GM12873 (cell line): ENCODE data around the gene TMEM72.

Source experiments
- TF ChIP-seq, protein P1 (sequence below): IDR thresholded peaks from 2 replicates; pipeline ENCODE4 v1.5.1; 2012; ENCODE audit warnings: low read depth, mild to moderate bottlenecking, moderate library complexity, low read length, control low read depth; ENCODE audit not compliant: insufficient read depth; ENCODE audit errors: missing control alignments

Gene TMEM72

DNA sequence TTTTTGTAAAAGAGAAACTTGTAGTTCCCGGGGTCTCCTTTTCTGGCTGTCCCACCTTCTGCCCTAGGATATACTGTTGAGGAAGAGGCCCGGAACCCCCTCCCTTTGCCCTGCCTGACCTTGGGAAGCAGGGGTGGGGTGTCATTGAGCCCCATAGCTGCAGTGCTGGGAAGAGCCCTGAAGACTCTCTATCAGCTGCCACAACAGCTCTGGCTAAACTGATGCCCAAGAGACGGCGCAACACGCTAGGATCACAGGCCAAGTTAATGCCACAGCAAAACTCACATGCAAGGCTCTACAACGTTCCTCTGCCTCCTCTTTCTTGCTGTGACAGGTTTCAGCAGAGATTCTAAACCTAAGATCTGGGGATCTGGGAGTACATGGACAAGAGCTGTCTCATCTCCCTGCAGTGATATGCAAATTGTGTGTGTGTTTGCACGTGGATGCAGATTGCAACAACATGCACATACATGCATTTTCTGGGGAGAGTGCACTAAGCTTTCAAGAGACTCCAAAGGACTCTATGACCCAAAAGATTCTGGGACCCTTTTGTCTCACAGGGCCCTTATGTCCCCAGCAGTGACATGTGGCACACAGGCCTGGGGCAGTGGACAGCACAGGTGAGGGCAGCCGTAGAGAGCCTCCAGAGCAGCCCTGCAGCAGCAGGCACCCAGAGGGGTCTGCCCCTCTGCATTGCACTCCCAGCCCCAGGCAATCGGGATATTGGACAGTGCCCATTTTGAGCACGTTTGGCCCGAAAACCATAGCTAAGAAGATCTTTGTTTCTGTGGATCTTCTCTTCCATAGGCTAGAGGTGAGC, 51.0 kb downstream of the TMEM72 start:
- TF ChIP-seq, protein P1, sequence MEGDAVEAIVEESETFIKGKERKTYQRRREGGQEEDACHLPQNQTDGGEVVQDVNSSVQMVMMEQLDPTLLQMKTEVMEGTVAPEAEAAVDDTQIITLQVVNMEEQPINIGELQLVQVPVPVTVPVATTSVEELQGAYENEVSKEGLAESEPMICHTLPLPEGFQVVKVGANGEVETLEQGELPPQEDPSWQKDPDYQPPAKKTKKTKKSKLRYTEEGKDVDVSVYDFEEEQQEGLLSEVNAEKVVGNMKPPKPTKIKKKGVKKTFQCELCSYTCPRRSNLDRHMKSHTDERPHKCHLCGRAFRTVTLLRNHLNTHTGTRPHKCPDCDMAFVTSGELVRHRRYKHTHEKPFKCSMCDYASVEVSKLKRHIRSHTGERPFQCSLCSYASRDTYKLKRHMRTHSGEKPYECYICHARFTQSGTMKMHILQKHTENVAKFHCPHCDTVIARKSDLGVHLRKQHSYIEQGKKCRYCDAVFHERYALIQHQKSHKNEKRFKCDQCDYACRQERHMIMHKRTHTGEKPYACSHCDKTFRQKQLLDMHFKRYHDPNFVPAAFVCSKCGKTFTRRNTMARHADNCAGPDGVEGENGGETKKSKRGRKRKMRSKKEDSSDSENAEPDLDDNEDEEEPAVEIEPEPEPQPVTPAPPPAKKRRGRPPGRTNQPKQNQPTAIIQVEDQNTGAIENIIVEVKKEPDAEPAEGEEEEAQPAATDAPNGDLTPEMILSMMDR, result no peak

DNA sequence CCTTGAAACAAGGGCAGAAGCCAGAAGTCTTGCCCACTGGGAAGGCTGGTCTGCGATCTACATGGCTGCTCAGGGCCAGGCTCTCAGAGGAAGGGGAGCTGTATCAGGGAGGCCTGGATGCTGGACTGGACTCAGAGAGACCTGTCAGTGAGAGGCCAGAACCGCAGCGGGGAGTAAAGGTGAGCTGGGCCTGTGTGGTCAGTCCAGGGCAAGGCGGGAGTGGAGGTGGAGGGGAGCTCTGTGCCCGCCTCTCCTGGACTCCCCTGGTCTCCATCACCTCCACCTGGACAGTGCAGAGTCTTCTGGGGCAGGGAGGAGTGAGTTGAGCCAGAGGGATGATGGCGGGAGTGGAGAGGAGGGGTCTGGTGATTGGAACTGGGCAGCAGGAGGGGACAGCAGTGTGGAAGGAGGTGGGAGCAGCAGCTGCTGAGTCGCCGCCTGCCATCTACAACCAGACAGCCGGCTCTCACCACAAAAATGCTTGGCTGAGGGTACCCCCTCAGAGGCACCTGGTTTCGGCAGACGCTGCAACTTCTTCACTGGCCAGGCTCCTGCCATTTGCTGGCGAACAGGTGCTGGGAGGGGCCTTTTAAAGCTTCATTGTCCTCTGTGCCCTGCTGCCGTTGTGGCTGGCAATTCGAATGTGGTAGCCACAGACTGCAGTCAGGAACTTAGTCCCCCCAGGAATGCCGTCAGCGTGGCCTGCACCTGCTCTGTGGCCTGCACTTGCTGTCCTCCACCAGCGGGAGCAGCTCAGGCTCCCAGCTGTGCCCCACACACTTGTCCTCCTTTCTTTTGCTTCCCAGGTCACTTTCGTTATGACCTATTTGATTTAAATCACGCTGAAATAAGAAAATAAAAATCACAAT, 52.0 kb downstream of the TMEM72 start:
- TF ChIP-seq, protein P1, result peak; percentile 59

DNA sequence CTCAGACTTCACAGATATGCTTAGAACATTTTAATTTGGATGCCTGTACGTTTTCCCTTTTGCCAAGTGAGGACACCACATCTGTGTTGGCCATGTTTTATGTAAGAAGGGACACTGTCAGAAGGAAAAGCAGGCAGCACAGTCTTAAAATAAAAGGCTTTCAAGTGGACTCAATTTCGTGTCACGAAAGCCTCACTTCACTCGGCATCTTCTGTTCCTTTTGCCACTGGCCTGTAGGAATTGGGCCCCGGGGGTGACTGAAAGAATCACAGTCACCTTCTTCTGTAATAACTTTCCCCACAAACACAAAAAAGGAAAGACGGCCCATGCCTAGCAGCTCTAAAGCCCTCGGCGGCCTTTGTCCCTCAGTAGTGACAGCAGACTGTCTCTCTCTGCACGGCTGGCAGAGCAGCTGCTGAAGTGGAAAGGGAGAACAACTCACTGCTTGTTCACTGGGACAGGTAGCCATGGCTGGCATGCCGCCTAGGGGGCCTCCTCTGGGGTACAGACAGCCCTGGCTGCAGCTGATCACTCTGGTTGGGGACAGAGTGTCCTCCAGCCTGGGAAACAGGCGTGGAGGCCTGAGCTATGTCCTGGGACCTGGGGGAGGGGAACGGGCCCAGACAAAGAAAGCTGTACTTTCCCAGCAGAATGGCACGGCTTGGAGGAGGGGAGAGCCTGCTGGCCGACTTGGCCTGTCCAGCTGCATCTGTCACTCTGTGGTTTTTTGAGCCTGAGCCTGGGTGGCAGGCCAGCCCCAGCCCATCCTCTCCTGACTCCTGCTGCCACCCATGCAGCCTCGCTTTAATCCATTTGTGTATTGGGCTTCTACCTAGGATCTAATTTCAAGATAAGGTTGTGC, 52.9 kb downstream of the TMEM72 start:
- TF ChIP-seq, protein P1, result no peak

GRCh38 chr10:44965104-44965503, 54.0 kb downstream of the TMEM72 start:
- TF ChIP-seq, protein P1, result no peak

GRCh38 chr10:44965651-44966097, 54.5 kb downstream of the TMEM72 start:
- TF ChIP-seq, protein P1, result peak; percentile 3

- TF ChIP-seq, protein P1, result no peak
Measured at GRCh38 chr10:44966129-44966815, 55.1 kb downstream of the TMEM72 start.
